B cell (primary cell): ENCODE measurements around the gene DMAC2. TPM values are rescaled to one million over a fixed set of nuclear protein-coding genes. Genes with fewer than 3 reads are reported as not detected.
A peak's percentile ranks its signal among the peaks of the same experiment; 100 is the strongest.

Source experiments
- ATAC-seq: fragments of 200-7000 bp; cut with Tn5 transposase; one replicate; pipeline ENCODE4 v1.10.0; 2021; ENCODE audit warnings: low read depth, mild to moderate bottlenecking, moderate number of reproducible peaks, moderate library complexity
- CTCF ChIA-PET: fragments of 350-600 bp; sonication (Branson Sonifier 250); formaldehyde crosslinking; loops from one replicate; lab custom pipeline; 2021; ENCODE audit warnings: antibody characterized with exemption, inconsistent platforms; lab: Charles Lee
- POLR2A ChIA-PET: fragments of 350-600 bp; sonication (Branson Sonifier 250); formaldehyde crosslinking; loops from one replicate; lab custom pipeline; 2021; ENCODE audit warnings: antibody characterized with exemption; lab: Charles Lee
- DNase-seq: peaks from one replicate; pipeline ENCODE4 v3.0.0; 2013
- H2AFZ ChIP-seq: 2 replicates; pipeline ENCODE4 v1.6.1; 2012; ENCODE audit warnings: mild to moderate bottlenecking, low read depth, low read length; ENCODE audit not compliant: insufficient read depth, poor library complexity, severe bottlenecking
- H3K27ac ChIP-seq, 2 donors: 1 replicate in 1 of 2; 2 replicates in 1 of 2; pipeline ENCODE4 v1.5.1; 2012 to 2013; ENCODE audit warnings: low read length in 2 of 2, mild to moderate bottlenecking in 2 of 2, moderate library complexity in 1 of 2
- H3K27me3 ChIP-seq, 4 experiments: fragments of 200-600 bp in 1 of 4; sonication (generic) in 1 of 4; replicated peaks in 1 of 4; 1 replicate in 2 of 4; 2 replicates in 2 of 4; pipeline versions ENCODE4 v1.6.1 to v1.7.0; 2013 to 2016; ENCODE audit warnings: low read length in 3 of 4, mild to moderate bottlenecking in 2 of 4, mixed read lengths in 1 of 4, moderate library complexity in 1 of 4; ENCODE audit not compliant: insufficient read depth in 4 of 4, control insufficient read depth in 3 of 4; ENCODE audit errors: control extremely low read depth in 1 of 4
- H3K36me3 ChIP-seq, 2 experiments: replicated peaks in 1 of 2; 1 replicate in 1 of 2; 2 replicates in 1 of 2; pipeline versions ENCODE4 v1.6.1 to v1.7.1; 2013; ENCODE audit warnings: low read length in 1 of 2; ENCODE audit not compliant: insufficient read depth in 2 of 2, control insufficient read depth in 1 of 2; ENCODE audit errors: control extremely low read depth in 1 of 2, extremely low read depth in 1 of 2
- H3K4me1 ChIP-seq, 2 donors: fragments of 200-600 bp in 1 of 2; sonication (generic) in 1 of 2; 1 replicate in 1 of 2; 2 replicates in 1 of 2; pipeline versions ENCODE4 v1.5.1 to v1.6.1; 2013 to 2017; ENCODE audit warnings: low read length in 2 of 2; ENCODE audit not compliant: control insufficient read depth in 2 of 2, insufficient read depth in 2 of 2
- H3K4me2 ChIP-seq: replicated peaks from 2 replicates; pipeline ENCODE3; 2012; ENCODE audit warnings: mild to moderate bottlenecking, low read depth, low read length; ENCODE audit not compliant: poor library complexity, severe bottlenecking
- H3K4me3 ChIP-seq, 5 experiments: fragments of 200-600 bp in 1 of 5; sonication (generic) in 1 of 5; 1 replicate in 3 of 5; 2 replicates in 2 of 5; pipeline versions ENCODE4 v1.5.1 to v1.7.0; 2011 to 2016; ENCODE audit warnings: low read length in 4 of 5, mild to moderate bottlenecking in 4 of 5, low read depth in 2 of 5, control low read depth in 1 of 5, moderate library complexity in 1 of 5; ENCODE audit not compliant: insufficient read depth in 1 of 5; ENCODE audit errors: control extremely low read depth in 1 of 5, extremely low read depth in 1 of 5
- H3K79me2 ChIP-seq: fragments of 200-600 bp; sonication (generic); one replicate; pipeline ENCODE4 v1.6.0; 2016; ENCODE audit warnings: low read length; ENCODE audit not compliant: control insufficient read depth, insufficient read depth
- H3K9ac ChIP-seq: fragments of 200-600 bp; sonication (generic); 2 replicates; pipeline ENCODE4 v1.6.1; 2017; ENCODE audit warnings: mild to moderate bottlenecking, low read length, moderate library complexity
- H3K9me3 ChIP-seq, 3 donors: one replicate each; pipeline versions ENCODE4 v1.6.1 to v1.7.1; 2013; ENCODE audit warnings: low read length in 2 of 3; ENCODE audit not compliant: control insufficient read depth in 2 of 3, insufficient read depth in 1 of 3; ENCODE audit errors: control extremely low read depth in 1 of 3
- H4K20me1 ChIP-seq: 2 replicates; pipeline ENCODE4 v1.6.0; 2012; ENCODE audit warnings: mild to moderate bottlenecking, low read length; ENCODE audit not compliant: insufficient read depth, control insufficient read depth, poor library complexity, severe bottlenecking
- H3K27ac Mint-ChIP-seq: one replicate; pipeline ENCODE4 v1.8.0; 2021; ENCODE audit warnings: mixed read lengths
- H3K27me3 Mint-ChIP-seq: one replicate; pipeline ENCODE4 v1.8.0; 2021; ENCODE audit warnings: mixed read lengths
- H3K4me1 Mint-ChIP-seq: one replicate; pipeline ENCODE4 v1.8.0; 2021; ENCODE audit warnings: mixed read lengths
- H3K4me3 Mint-ChIP-seq: one replicate; pipeline ENCODE4 v1.8.0; 2021; ENCODE audit warnings: mixed read lengths
- H3K9me3 Mint-ChIP-seq: one replicate; pipeline ENCODE4 v1.8.0; 2022; ENCODE audit warnings: mixed read lengths; ENCODE audit not compliant: insufficient read depth
- CTCF ChIP-seq: fragments of 200-600 bp; IDR thresholded peaks from one replicate; pipeline ENCODE4 v1.8.0; 2022; ENCODE audit warnings: antibody characterized with exemption, mild to moderate bottlenecking
- EZH2 ChIP-seq: IDR thresholded peaks from 2 replicates; pipeline ENCODE4 v1.6.1; 2012; ENCODE audit warnings: borderline replicate concordance, low read depth, mild to moderate bottlenecking, moderate library complexity, low read length; ENCODE audit not compliant: insufficient read depth, poor library complexity, severe bottlenecking
- WGBS: methylation state at CpG from one replicate; pipeline ENCODE4 v1.1.5; 2013; ENCODE audit warnings: missing lambda C conversion rate; ENCODE audit not compliant: insufficient coverage; 5-methylcytosine and 5-hydroxymethylcytosine counted together
- intact Hi-C: fragments of 100-400 bp; cut with micrococcal nuclease; formaldehyde crosslinking; loops from one replicate; pipeline ENCODE4 v1.10.0; 2022
- polyA plus RNA-seq: library from polyadenylated mRNA; depleted of rRNA; stranded (reverse); fragments of >200 nt; gene quantifications from 2 replicates; pipeline ENCODE4 v1.2.3, GENCODE V29; 2012
- total RNA-seq, 2 donors: library from RNA; stranded (reverse); fragments of 120-200 nt in 1 of 2; gene quantifications; 1 replicate in 1 of 2; 2 replicates in 1 of 2; pipeline versions ENCODE4 v1.2.3 to v1.2.4, GENCODE V29; 2013 to 2022

Gene DMAC2
- total and polyA plus RNA-seq, 2 donors (not counting 1 experiment from before 2014, with no cell fraction given) = 31.8 to 41.7 TPM

GRCh38 chr19:41442473-41443355 lies 3.0 kb upstream of the DMAC2 start, which contains the start of gene ERICH4:
Gene ERICH4, plus strand, starts transcription at chr19:41443156. Its CDS starts 14 bp downstream, at chr19:41443170.
- TF ChIP-seq EZH2 = no peak
- TF ChIP-seq CTCF = no peak
- ChIA-PET CTCF (interaction anchor here (0.9 to 1.3 kb wide), 3 partner anchors 104 to 127 kb away, joined by 3 to 7 read pairs (median 3); no protein-coding TSS in a partner anchor), POLR2A (interaction anchor here (0.5 kb wide), 1 partner anchor 104 kb away, joined by 4 read pairs; no protein-coding TSS in a partner anchor)
- Mint-ChIP-seq H3K4me1 (peaks cover 11% of the 10 kb centered on the region), H3K27ac (peak within 1 kb of the TSS; percentile 55), H3K27me3 (peaks cover 17% of the 10 kb centered on the region), H3K4me3 (no peak within 1 kb of the TSS), H3K9me3 (no peaks in the 10 kb centered on the region)
- 86% methylated on average over 5 of the region's 7 CpGs for WGBS
- no peak for DNase-seq
- H3K9ac ChIP-seq = no peak within 1 kb of the TSS
- no peak within 1 kb of the TSS for H2AFZ ChIP-seq
- H3K4me2 ChIP-seq = no peak within 1 kb of the TSS
- peaks cover 0 to 4% (median 0%) of the 10 kb centered on the region in 4 experiments for H3K27me3 ChIP-seq
- H3K27ac ChIP-seq = no peak within 1 kb of the TSS
- no peaks in the 10 kb centered on the region for H4K20me1 ChIP-seq
- peaks cover 8 to 14% of the 10 kb centered on the region in 2 donors for H3K4me1 ChIP-seq
- no peak for ATAC-seq
- peaks cover 0 to 5% of the 10 kb centered on the region in 2 experiments for H3K36me3 ChIP-seq
- H3K9me3 ChIP-seq = no peaks in the 10 kb centered on the region
- intact Hi-C loops = no loop called here
- no peak within 1 kb of the TSS for H3K4me3 ChIP-seq
- peaks cover 12% of the 10 kb centered on the region for H3K79me2 ChIP-seq
